Spleen (tissue), 11 donors: Measurements from ENCODE around the gene SV2C. TPM values are rescaled to one million over a fixed set of nuclear protein-coding genes. Genes with fewer than 3 reads are reported as not detected.
"Not testable (repeated sequence)": the region's sequence is repeated elsewhere in the genome, so short reads cannot be mapped to it uniquely, and the experiment has no call there.

ENCODE experiments used
- DNase-seq: peaks from one replicate; pipeline ENCODE4 v3.0.0-alpha.2; 2020
- H3K27ac ChIP-seq, 8 donors: fragments of 200-600 bp; sonication (generic) in 7 of 8; 1 replicate in 4 of 8; 2 replicates in 4 of 8; pipeline versions ENCODE4 v1.5.0 to v1.8.0; 2016 to 2021; ENCODE audit warnings: inconsistent platforms in 4 of 8, mild to moderate bottlenecking in 4 of 8, moderate library complexity in 1 of 8
- H3K27me3 ChIP-seq, 7 donors: fragments of 200-600 bp; sonication (generic) in 6 of 7; replicated peaks in 1 of 7; 1 replicate in 4 of 7; 2 replicates in 3 of 7; pipeline versions ENCODE4 v1.5.0 to v1.8.0; 2016 to 2021; ENCODE audit warnings: inconsistent platforms in 3 of 7, mild to moderate bottlenecking in 1 of 7
- H3K36me3 ChIP-seq, 6 donors: fragments of 200-600 bp; sonication (generic) in 5 of 6; 1 replicate in 4 of 6; 2 replicates in 2 of 6; pipeline versions ENCODE4 v1.5.0 to v1.8.0; 2016 to 2021; ENCODE audit warnings: inconsistent platforms in 2 of 6
- H3K4me1 ChIP-seq, 6 donors: fragments of 200-600 bp; sonication (generic) in 5 of 6; 1 replicate in 3 of 6; 2 replicates in 3 of 6; pipeline versions ENCODE4 v1.5.0 to v1.8.0; 2016 to 2021; ENCODE audit warnings: inconsistent platforms in 3 of 6
- H3K4me3 ChIP-seq, 8 donors: fragments of 200-600 bp; sonication (generic) in 7 of 8; 1 replicate in 4 of 8; 2 replicates in 4 of 8; pipeline versions ENCODE4 v1.5.0 to v1.8.0; 2016 to 2021; ENCODE audit warnings: inconsistent platforms in 4 of 8, mild to moderate bottlenecking in 4 of 8, moderate library complexity in 2 of 8
- H3K9me3 ChIP-seq, 8 donors: fragments of 200-600 bp; sonication (generic) in 7 of 8; 1 replicate in 4 of 8; 2 replicates in 4 of 8; pipeline versions ENCODE4 v1.5.0 to v1.8.0; 2016 to 2021; ENCODE audit warnings: inconsistent platforms in 4 of 8
- POLR2A ChIP-seq, 3 donors: fragments of 450-650 bp; IDR thresholded peaks; one replicate each; pipeline ENCODE4 v1.5.1; 2017; ENCODE audit warnings: antibody characterized with exemption in 3 of 3, mild to moderate bottlenecking in 1 of 3
- POLR2AphosphoS5 ChIP-seq, 3 donors: sonication (generic); formaldehyde crosslinking; IDR thresholded peaks; one replicate each; pipeline ENCODE4 v1.5.1; 2017; ENCODE audit warnings: antibody characterized with exemption in 3 of 3
- WGBS, 5 donors: extraction: QIAGEN DNeasy Blood & Tissue Kit in 3 of 5; methylation state at CpG; one replicate each; pipeline versions ENCODE4 v1.1.5 to v1.1.7; 2013 to 2018; 5-methylcytosine and 5-hydroxymethylcytosine counted together
- intact Hi-C: fragments of 100-400 bp; cut with DNase I; formaldehyde crosslinking; loops from one replicate; pipeline ENCODE4 v1.15.0; 2023; ENCODE audit warnings: low total_unique reads
- polyA plus RNA-seq, 3 donors: library from polyadenylated mRNA; stranded (reverse); fragments of 200-250 nt; gene quantifications; one replicate each; pipeline ENCODE4 v1.2.1, GENCODE V29; 2013
- total RNA-seq, 7 donors: library from RNA; depleted of rRNA in 3 of 7; stranded (reverse); fragments of >200 nt in 3 of 7; fragmentation: NEBNext Ultra II Directional in 4 of 7; extraction: Animal tissue kit (Norgen Biotek cat#: 25700) in 4 of 7; gene quantifications; one replicate each; pipeline versions ENCODE4 v1.1.0 to v1.2.1, GENCODE V29; 2016 to 2021
- TF ChIP-seq, protein P1 (sequence below), 11 experiments: fragments of 200-600 bp in 7 of 11; fragments of 450-650 bp in 4 of 11; sonication (generic) in 4 of 11; IDR thresholded peaks in 8 of 11; conservative IDR thresholded peaks in 3 of 11; 1 replicate in 7 of 11; 2 replicates in 4 of 11; pipeline versions ENCODE4 v1.4.0 to v1.8.0; 2016 to 2021; ENCODE audit warnings: antibody characterized with exemption in 11 of 11, inconsistent platforms in 4 of 11, mild to moderate bottlenecking in 1 of 11
- donor health status: healthy with polysubstance abuse.
- donor health status: DM: no; HTN: no; CAD: no; lungs with moderate emphysema.
- donor health status: DM: no; HTN: no; CAD: no.
- donor health status: Bipolar disorder and iron deficiency.
- donor health status: healthy.
- donor health status: DM: no; HTN: no; CAD: no.
- donor health status: DM: yes; HTN: yes; CAD: no.

SV2C gene
- total and polyA plus RNA-seq, 10 donors: 0.02 to 0.43 (median 0.11) TPM

DNA sequence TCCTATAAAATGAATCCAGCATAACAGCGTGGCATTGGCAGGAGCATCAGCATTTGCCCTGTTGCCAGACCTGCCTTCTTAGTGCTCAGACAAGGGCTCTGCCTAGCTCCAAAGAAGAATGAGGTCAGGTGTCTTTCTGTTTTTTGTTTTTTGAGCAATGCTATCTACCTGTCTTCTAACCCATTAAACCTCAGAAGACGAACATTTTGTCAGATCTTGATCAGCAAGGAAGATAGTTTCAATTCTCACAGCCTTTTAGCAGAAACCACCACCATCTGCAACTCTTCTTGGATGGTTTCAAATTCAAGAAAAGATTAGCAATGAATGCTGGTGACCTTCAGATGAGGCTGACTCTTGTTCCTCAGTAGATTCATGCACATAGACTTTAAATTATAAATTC, 216.4 kb downstream of the SV2C start:
- 64 to 79% (median 71%) methylated on average over 2 of the region's 2 CpGs for WGBS, 5 donors
- Histone ChIP-seq H3K4me1 (peaks cover 0 to 22% (median 6%) of the 10 kb centered on the region in 6 donors), H3K9me3 (no peaks in the 10 kb centered on the region), H3K27ac (peak overlapping the region in 4 of 8 donors; percentile 21 to 55 (median 41)), H3K4me3 (no peak overlapping the region), H3K27me3 (no peaks in the 10 kb centered on the region), H3K36me3 (no peaks in the 10 kb centered on the region)
- intact Hi-C loops: no loop called here
- DNase-seq: no peak
- TF ChIP-seq POLR2A (IDR thresholded peaks at IDR 0.05) (no peak), POLR2AphosphoS5 (IDR thresholded peaks at IDR 0.05) (no peak)
- TF ChIP-seq, protein P1, sequence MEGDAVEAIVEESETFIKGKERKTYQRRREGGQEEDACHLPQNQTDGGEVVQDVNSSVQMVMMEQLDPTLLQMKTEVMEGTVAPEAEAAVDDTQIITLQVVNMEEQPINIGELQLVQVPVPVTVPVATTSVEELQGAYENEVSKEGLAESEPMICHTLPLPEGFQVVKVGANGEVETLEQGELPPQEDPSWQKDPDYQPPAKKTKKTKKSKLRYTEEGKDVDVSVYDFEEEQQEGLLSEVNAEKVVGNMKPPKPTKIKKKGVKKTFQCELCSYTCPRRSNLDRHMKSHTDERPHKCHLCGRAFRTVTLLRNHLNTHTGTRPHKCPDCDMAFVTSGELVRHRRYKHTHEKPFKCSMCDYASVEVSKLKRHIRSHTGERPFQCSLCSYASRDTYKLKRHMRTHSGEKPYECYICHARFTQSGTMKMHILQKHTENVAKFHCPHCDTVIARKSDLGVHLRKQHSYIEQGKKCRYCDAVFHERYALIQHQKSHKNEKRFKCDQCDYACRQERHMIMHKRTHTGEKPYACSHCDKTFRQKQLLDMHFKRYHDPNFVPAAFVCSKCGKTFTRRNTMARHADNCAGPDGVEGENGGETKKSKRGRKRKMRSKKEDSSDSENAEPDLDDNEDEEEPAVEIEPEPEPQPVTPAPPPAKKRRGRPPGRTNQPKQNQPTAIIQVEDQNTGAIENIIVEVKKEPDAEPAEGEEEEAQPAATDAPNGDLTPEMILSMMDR (IDR thresholded peaks at IDR 0.05 in 8 of 11, conservative IDR thresholded peaks at IDR 0.05 in 3 of 11): no peak

DNA sequence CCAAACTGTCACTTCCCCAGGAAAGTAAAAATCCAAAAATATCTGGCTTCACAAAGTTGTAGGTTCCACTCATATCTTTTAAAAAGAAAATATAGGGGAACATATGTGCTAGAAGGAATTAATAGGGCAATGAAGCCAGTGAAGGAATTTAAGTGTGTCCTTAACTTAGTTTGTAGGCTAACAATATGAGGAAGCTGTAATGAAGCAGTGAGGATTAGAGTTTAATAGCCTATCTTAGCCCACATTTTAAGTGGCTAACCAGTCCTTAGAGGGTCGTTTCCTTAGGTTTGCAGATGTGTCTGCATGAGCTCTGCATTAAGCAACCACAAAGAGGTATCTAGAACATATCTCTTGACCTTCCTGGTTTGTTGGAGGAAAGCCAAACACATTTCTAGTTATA, 218.7 kb downstream of the SV2C start:
- not testable (repeated sequence) for H3K36me3 ChIP-seq, DNase-seq

DNA sequence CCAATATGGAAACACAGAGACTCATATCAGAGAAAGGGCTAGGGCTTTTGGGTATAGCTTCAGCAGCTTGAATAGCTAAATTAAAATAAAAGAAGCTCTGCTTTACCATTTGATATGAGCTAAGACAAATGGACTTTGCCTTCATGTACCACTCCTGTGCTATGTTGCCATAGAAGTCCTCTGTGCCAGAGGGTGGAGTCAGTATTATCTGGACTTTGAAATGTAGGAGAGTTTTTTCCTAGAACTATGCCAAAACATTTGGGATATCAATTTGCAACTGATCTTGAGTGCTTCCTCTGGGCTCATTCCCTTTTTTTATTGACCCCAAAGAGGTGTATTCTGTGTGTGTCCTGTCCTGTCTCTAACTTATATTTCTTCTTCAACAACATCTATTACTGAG, 219.5 kb downstream of the SV2C start:
- intact Hi-C loops, DNase-seq, H3K27me3 ChIP-seq, H3K4me3 ChIP-seq, H3K9me3 ChIP-seq, H3K27ac ChIP-seq, H3K36me3 ChIP-seq: not testable (repeated sequence)
- peaks cover 0 to 30% (median 7%) of the 10 kb centered on the region in 6 donors for H3K4me1 ChIP-seq

More for the DNA sequence above, 218.7 kb downstream of the SV2C start:
- H3K4me3 ChIP-seq, intact Hi-C loops, H3K9me3 ChIP-seq, H3K27ac ChIP-seq, H3K27me3 ChIP-seq: not testable (repeated sequence)
- peaks cover 0 to 30% (median 7%) of the 10 kb centered on the region in 6 donors for H3K4me1 ChIP-seq
- WGBS, 5 donors: 0 to 18% (median 0%) methylated on average over 1 of the region's 1 CpG

DNA sequence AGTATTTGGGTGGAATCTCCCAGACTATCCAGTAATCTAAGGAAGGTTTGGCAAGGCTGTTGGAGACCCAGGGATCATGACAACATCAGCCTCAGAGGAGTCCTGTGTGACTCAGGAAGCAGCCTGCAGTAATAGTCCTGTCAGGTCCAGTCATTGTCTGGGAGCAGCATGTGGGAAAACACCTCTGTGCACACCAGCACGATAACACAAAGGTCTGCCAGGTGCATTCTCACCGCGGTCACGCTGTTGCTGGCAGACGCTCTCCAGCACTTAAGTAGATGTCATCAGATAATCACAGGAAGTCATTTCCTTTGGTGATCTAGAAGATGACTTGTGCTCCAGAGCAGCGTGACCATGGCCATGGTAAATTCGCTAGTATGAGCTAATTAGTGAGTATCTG, 220.7 kb downstream of the SV2C start:
- no peaks in the 10 kb centered on the region for H3K9me3 ChIP-seq
- H3K4me1 ChIP-seq: peaks cover 0 to 30% (median 7%) of the 10 kb centered on the region in 6 donors
- H3K27ac ChIP-seq: peak overlapping the region in 1 of 8 donors; percentile 13
- TF ChIP-seq POLR2AphosphoS5 (IDR thresholded peaks at IDR 0.05) (no peak), POLR2A (IDR thresholded peaks at IDR 0.05) (no peak)
- TF ChIP-seq, protein P1 (IDR thresholded peaks at IDR 0.05 in 8 of 11, conservative IDR thresholded peaks at IDR 0.05 in 3 of 11): no peak
- no peak overlapping the region for H3K4me3 ChIP-seq
- H3K27me3 ChIP-seq: no peaks in the 10 kb centered on the region
- no peak for DNase-seq
- H3K36me3 ChIP-seq: no peaks in the 10 kb centered on the region
- 27 to 38% (median 30%) methylated on average over 3 to 7 of the region's 7 CpGs for WGBS, 5 donors
- intact Hi-C loops: no loop called here

DNA sequence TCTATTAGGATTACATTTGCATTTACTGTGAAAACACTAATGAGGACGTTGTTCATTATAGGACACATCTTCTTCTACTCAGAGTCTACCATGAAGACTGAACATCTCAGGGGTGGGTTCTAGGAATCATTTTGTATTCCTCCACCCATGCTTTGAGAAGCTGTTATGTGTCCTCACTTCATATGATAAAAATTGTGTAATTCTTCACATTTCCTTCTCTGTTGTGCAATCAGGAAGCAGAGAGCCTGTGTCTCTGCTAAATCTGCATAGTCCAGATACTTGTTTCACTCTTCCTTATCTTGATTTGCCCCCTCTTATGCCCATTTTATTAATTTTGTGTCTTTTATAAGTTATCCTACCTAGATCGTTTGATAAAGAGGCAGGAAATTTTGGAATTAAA, 222.1 kb downstream of the SV2C start:
- peak overlapping the region in 4 of 8 donors; percentile 31 to 61 (median 47) for H3K27ac ChIP-seq
- TF ChIP-seq, protein P1 (IDR thresholded peaks at IDR 0.05 in 8 of 11, conservative IDR thresholded peaks at IDR 0.05 in 3 of 11): no peak
- TF ChIP-seq POLR2AphosphoS5 (IDR thresholded peaks at IDR 0.05) (no peak), POLR2A (IDR thresholded peaks at IDR 0.05) (no peak)
- 36 to 57% (median 40%) methylated on average over 2 of the region's 2 CpGs for WGBS, 5 donors
- no peak overlapping the region for H3K4me3 ChIP-seq
- H3K4me1 ChIP-seq: peaks cover 0 to 30% (median 7%) of the 10 kb centered on the region in 6 donors
- no peaks in the 10 kb centered on the region for H3K36me3 ChIP-seq
- no peaks in the 10 kb centered on the region for H3K27me3 ChIP-seq
- H3K9me3 ChIP-seq: no peaks in the 10 kb centered on the region
- intact Hi-C loops: no loop called here
- no peak for DNase-seq
